NOMO-1 treated with dmso at 0.1 percent for 144 hours (cell line): ENCODE measurements around the gene PPY.
"Not testable (repeated sequence)": the region's sequence is repeated elsewhere in the genome, so short reads cannot be mapped to it uniquely, and the experiment has no call there.

Experiments used
- DNase-seq: peaks from one replicate; lab custom pipeline; 2025; ENCODE audit not compliant: unreplicated experiment; lab: John Stamatoyannopoulos, UW

The PPY gene

DNA sequence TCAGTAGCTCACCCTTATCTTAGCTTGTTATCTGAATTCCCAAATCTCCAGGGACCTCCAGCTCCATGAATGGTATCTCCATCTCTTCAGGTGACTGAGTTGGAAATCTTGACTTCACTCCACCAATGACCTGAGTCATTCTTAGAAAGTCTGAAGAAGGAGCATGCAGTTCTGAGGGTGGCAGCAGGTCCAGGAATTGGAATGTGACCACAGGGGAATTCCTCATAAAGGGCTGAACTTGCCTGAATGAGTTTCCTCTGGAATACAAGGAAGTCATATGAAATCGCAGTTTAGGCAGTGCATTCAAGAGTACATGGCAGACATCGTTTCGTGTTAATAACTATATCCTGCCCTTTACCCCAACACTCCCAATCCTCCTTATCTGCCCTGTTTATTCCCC is 24.0 kb upstream of the PPY start:
- DNase-seq: no peak

DNA sequence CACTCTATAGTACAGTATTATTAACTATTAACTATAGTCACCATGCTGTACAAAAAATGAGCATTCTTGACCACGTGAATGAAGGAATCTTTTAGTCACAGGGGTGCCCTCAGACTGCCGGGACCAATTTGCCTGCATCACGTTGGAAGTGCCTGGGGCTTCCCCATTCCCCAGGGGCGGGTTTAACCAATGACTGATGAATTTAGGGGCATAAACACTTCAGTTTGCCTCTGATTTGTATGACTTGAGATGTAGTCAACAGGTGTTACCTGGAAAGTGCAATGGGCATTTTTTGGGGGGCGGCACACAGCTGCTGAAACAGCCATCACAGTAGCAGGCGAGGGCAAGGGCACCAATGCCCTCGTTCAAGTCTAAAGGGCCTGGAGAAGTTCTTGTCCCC is 20.2 kb upstream of the PPY start:
- DNase-seq: no peak

DNA sequence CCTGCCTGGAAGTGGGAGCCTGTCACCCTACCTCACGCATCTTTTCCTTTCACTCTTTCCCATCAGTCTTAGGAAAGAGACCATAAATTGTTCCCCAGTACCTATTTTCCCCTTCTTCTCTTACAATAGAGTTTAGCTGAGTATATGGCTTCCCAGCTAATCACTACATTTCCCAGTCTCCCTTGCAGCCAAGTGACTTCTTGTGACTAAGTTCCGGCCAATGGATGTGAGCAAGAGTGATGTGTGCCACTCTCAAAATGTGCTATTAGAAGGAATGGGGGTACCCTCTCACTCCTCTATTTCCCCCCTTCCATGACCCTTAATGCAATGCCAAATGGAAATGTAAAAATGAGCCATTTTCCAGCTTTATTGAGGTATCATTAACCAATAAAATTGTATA is 19.7 kb upstream of the PPY start:
- no peak for DNase-seq

DNA sequence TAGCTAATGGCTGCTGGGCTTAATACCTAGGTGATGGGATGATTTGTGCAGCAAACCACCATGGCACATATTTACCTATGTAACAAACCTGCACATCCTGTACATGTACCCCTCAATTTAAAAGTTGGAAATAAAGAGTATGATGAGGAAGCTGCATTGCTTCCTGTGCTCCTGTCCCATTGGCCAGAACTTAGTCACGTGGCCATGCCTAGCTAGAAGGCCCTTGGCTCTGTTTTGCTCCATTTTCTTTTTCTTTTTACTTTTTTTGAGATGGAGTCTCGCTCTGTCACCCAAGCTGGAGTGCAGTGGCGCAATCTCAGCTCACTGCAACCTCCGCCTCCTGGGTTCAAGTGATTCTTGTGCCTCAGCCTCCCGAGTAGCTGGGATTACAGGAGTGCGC is 19.0 kb upstream of the PPY start:
- not testable (repeated sequence) for DNase-seq

DNA sequence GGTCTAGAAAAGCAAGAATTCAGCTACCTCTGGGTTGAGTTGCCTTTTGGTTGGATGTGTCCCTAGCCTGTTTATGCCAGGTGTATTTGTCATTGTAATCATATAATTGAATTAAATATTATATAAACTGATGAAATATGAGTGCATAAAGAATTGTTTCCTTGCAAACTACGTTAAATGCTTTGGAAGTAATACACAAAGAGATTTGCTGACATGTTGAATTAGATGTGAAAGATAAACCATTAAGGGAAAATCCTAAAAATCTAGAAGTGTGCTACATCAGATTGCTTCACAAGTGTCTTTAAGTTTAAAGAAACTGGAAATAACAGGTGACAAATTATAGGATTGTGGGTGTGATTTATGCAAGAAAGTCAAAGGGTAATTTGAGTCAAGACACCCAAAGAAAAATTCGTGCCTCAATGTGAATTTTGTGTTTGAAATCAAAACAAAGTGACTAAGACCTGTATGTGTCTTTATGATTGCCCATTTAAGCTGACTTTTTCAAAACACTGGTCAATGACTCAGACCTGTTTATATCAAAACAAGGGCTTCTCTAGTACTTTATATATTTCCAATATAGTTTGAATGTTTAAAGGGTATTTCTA is 16.6 kb upstream of the PPY start:
- no peak for DNase-seq

DNA sequence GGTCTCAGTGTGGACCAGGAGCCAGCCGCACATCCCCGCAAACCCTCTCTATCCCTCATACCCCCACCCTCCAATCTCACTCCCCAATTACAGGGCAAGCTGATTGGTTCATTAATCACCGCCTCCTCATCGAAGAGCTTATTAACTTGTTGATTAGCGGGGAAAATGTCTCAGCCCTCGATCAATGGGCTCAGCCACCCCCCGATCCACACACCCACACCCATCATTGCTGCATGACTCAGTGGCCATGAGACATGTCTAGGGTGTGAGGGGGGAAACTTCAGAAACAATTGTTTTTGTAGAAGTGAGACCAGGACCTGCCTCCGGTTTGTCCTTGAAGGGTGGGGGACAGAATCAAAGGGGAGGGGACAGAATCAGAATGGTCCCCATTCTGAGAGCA is 13.9 kb upstream of the PPY start:
- DNase-seq: no peak

DNA sequence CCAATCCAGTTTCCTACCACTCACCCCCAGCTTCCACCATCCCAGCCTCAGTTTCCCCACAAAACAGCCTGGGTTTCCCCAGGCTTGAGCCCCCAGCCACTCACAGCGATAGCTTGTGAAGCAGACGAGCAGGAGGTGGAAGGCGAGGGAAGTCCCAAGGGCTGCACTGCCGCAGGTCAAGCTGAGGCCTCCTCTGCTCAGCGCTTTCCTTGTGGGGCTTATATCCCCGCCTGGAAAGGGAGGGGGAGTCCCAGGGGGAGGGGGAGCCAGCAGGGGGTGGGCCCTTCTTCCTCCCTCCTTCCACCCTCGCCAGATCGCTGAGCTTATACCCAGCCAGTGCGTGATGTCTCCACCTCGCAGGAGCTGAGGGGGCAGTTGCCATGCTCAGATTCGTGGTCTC is 11.5 kb upstream of the PPY start, which contains the start of gene PYY:
Gene PYY, minus strand, starts transcription at position 195 of the 400 bp plus-strand sequence. CDS start 457 bp downstream, outside the sequence.
- no peak for DNase-seq

DNA sequence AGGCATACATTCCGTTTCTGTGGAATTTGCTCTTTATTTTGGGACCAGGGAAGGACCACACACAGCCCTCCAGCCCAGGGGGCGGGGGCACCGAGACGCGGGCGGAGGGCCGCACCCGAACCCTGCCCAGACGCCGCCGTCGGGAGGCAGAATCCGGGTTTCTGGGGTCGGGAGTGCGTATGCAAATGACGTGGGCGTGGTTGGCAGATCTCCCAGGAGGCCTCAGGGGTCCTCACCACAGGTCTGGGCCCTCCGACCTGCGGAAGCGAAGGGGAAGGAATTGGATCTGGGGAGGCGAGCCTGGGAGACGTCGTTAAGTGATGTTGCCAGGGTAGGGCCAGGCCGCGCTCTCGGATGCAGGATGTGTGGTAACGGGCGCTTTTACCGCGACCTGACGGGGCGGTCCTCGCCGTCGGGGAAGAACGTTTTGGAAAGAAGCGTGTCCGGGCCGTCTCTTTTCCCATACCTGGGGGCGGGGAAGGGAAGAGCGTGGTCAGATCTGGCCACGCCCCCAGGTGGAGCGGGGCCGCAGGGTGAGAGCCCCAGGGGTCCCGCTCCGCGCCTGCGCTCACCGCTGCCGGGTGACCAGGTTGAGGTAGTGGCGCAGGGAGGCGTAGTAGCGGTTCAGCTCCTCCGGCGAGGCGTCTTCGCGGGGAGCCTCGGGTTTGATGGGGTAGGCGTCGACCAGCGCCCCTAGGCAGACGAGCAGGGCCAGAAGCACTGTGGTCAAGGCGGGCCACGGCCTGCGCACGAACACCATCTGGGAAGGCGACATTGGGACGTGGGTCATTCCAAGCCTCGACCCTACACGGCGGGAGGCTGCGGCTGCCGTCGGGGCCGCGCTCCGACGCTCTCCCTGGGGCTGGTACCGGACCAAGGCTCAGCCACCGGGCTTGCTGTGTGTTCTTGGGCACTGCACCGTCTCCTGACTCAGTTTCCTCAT is 10.7 kb upstream of the PPY start:
- DNase-seq: no peak

DNA sequence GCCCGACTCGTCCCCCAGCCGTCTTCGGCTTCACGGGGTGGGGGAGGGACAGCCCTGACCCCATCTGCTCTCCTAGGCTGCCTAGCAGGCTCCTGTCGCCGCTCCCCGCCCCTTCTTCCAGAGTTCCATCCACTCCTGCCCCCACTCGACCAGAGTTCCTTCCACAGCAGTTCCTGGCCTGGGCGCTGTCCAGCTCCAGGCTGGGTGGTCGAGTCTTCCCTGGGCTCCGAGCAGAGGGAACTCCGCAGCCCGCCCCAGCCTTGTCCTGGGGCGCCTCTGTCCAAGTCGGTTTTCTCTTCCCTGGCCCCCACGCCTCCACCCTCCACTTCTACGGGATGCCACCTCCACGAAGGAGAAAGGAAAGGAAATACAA is 10.1 kb upstream of the PPY start:
- DNase-seq: no peak

DNA sequence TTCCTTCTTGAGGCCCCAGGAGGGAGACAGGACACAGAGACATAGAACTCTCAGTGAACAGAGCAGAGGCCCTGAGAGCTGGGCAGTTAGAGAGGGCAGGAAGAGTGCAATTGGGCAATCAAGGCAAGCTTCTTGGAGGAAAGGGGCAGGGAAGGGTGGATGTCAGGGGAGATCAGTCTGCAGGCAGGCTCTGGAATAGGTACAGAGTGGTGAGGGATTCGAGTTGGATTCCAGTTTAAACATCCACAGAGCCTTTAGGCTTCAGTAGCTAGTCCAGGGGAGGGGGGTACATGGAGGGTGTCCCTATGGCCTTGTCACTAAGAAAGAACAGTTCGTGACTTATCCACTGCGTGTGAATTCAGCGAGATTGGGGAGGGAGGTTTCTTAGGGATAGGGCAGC is 9.5 kb upstream of the PPY start:
- no peak for DNase-seq

DNA sequence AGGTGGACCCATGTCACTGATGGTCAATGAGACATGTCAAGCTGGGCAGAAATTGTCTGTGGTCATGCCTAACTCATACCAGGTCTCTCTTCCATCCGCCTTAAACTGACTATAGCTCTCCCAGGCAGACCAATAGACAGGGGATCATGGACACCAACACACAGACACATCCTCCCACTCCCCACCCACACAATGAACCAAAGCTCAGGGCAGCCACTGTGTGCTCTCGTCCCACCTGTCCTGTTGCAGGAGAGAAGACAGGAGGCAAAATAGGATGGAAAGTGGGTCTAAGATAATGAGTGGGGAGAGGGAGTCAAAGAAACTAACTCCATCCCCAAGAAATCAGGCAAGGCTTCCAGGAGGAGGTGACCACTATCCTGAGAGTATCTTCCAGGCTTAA is 8.3 kb upstream of the PPY start:
- DNase-seq: no peak

DNA sequence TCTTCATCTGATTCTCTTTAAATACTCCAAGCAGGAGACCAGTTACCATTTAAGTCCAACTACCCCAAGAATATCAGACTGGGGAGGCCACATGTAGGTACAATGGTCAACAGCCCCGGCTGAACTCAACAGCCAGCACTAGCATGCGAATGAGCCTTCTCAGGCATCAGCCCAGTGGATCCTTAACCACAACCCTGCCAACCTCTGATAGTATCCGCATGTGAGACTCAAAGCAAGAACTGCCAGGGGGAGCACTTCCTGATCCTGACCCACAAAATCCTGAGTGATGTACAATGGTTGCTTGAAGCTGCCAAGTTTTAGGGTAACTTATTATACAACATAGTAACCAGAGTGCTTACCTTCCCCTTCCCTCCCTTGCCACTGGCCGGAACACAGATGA is 7.5 kb upstream of the PPY start:
- DNase-seq: no peak

DNA sequence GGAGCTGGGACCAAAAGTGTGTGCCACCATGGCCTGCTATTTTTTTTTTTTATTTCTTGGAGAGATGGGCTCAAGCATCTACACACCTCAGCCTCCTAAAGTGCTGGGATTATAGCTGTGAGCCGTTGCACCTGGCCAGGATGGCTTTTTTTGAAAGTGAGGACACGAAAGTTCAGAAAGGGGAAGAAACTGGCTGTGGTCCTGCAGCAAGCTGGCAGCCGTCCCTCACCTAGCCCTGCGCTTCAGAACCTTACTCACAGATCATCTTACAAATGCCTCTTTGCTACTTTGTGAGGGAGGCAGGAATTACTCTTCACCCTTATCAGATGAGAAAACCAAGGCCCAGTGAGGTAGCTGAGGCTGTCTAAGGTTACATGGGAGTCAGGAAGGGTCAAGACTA is 4.5 kb upstream of the PPY start:
- no peak for DNase-seq

DNA sequence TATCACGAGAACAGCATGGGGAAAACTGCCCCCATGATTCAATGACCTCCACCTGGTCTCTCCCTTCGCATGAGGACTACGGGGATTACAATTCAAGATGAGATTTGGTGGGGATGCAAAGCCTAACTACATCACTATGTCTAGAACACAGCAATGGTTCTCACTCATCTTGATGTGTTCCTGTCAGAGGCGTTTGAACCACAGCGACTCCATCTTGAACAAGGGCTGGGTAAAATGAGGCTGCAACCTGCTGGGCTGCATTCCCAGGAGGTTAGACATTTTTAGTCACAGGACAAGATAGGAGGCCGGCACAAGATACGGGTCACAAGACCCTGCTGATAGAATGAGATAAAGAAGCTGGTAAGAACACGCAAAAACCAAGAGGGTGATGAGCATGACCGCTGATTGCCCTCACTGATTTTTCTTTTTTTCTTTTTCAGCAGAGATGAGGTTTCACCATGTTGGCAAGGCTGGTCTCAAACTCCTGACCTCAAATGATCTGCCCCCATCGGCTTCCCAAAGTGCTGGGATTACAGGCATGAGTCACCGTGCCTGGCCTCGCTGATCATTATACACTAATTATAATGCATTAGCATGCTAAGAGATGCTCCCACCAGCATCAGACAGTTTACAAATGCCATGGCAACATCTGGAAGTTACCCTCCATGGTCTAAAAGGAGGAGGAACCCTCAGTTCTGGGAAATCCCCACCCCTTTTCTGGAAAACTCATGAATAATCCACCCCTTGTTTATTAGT is 3.0 kb upstream of the PPY start:
- no peak for DNase-seq

DNA sequence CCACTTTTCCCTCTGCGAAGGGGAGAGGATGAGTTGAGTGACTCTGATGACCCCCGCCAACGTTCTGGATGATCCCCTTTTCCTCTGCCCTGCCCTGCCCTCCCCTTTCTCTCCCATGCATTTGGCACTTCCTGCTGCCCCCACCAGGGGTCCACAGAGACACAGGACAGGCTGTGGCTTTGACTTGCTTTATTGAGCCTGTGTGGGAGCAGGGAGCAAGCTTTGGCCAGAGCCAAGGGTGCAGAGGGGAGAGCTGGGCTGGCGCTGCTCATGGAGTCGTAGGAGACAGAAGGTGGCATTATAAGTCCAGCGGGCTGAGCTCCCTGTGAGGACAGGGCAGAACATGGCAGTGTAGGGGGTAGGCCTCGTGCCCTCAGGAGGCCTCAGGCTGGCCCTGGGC is 1.6 kb downstream of the PPY start:
- no peak for DNase-seq

DNA sequence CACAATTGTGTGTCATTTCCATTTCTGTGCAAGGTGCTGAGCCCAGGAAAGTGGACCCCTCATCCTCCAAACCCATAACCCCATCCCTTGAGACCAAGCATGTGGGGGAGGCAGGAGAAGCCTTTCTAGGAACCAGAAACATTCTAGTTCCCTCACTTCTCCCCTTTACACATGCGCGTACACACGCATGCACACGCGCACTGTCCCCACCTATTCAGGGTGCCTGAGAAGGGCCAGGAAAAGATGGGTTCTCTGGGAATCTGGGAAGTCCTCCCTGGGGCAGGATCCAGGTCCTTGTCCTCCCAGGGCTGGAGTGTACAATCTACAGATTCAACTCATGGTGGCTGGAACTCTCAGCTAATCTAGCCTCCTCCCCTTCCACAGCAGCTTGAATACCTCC is 2.4 kb downstream of the PPY start:
- DNase-seq: no peak

DNA sequence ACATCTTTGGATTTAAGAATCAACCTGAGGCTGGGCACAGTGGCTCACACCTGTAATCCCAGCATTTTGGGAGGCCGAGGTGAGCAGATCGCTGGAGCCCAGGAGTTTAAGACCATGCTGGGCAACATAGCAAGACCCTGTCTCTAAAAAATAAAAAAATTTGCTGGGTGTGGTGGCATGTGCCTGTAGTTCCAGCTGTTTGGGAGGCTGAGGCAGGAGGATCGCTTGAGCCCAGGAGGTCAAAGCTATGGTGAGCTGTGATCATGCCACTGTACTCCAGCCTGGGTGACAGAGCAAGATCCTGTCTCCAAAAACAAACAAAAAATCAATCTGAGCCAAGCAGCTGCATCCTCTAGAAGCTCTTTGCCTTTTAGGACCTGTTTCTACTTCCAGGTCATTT is 2.8 kb downstream of the PPY start:
- DNase-seq: not testable (repeated sequence)

DNA sequence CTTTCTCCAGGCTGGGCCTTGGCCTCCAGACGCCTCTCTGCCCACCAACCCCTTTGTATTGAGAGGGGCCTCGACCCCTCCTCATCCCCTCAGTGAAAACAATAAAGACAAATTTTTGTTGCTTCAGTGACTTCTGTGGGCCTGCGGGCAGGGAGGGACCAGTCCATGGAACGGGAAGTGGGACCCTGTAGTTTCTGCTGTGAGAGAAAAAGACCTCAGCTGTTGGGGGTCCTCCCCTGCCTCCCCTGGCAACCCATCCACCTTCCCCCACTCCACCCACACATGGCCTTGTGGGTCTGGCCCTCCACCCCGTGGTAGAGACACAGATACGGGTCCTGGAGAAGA is 3.5 kb downstream of the PPY start:
- DNase-seq: no peak

DNA sequence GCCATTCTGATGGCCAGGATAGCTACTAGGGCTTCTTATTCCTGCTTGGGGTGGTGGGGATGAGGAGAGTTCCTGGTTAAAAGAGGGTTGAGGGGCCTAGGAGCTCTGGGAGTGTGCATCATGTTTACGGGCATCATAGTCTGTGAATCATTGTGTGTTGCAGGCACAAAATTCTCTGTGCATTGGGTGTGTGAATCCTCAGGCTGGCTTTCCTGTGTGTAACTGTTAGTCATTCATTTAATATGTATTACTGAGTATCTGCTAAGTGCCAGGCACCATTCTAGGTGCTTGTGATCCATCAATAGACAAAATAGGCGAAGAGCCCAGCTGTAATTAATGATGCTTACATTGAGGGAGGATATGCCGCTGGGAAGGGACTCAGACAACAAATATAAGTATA is 5.8 kb downstream of the PPY start:
- no peak for DNase-seq

DNA sequence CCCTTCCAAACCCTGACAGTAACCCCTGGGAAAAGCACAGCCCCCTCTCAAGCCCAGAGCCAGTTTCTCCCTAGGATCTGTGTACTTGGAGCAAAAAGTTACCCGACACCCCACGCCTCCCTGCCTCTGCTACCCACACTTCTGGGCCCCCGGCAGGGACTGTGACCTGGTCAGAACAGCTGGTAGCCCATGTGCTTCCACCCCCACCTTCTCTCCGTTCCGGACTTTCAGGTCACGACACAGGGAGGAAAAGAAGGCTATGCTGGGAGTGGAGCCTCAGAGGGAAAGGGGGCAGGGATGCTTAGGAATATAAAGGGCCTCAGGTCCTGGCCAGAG is 6.4 kb downstream of the PPY start:
- DNase-seq: no peak

DNA sequence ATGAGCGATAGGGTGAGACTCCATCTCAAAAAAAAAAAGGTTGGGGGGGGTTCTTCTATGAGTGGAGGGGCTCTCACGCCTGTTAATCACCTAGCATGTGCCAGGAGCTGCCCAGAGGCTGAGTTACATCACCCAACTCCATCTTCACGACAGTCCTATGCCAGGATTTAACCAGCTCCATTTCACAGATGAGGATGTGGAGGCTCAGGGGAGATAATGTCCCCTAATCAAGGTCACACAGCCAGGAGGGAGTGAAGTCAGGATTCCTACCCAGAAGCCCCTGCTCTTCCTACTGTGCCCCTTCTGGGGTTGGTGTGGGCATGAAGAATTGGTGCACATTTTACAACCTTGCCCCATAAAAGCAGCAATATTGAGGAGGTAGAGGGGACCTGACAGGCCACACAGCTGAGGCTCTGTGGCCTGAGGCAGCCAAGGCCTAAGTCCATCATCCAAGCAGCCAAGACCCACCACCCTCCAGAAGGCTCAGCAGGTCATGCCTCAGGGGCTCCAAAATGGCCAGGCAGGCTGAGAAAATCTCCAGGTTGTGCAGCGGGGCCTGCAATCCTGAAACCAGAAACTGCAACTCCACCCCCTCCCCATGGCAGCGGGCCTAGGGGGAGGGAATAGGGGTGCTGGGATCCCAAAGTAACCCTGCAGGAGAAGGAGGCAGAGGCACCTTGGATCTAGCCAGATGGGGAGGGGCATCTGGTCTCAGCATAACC is 6.9 kb downstream of the PPY start:
- no peak for DNase-seq

DNA sequence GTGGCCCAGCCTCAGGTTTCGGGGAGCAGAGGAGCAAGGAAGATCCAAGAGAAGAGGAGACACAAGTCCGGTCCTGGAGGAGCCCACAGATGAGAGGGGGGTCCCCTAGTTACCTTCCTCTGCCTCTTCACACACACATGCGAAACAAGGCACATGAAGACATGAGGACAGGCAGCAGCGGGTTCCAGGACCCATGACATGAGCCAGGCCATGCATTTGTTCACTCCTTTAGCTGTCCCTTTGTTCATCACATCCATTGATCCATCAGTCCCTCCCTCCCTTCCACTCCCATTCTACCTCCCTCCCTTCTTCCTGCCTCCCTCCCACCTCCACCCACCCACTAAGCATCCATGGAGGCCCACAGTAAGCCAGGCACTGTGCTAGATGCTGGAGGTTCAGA is 9.4 kb downstream of the PPY start:
- DNase-seq: no peak
